Activated gamma-delta T cell treated with Interleukin-2 at 50 U/mL for 16 hours (primary cell): Measurements from ENCODE around the gene OR2T2.
"Not testable (repeated sequence)": the region's sequence is repeated elsewhere in the genome, so short reads cannot be mapped to it uniquely, and the experiment has no call there.

Source experiments
- DNase-seq: peaks from one replicate; pipeline ENCODE4 v3.0.0-alpha.2; 2020

The OR2T2 gene

GRCh38 chr1:248445399-248445798, at the start of gene OR2T2:
Gene OR2T2, plus strand, starts transcription at chr1:248445637. Its CDS starts 7,161 bp downstream, at chr1:248452798.
- DNase-seq, result not testable (repeated sequence)

- DNase-seq, result no peak
Measured at GRCh38 chr1:248402748-248403147, 42.7 kb upstream of the OR2T2 start, which contains the start of gene OR2T1. Gene OR2T1, plus strand, starts transcription at chr1:248403048. Its CDS starts 3,100 bp downstream, at chr1:248406148.

GRCh38 chr1:248404024-248404423, 41.4 kb upstream of the OR2T2 start:
- no peak for DNase-seq

DNA sequence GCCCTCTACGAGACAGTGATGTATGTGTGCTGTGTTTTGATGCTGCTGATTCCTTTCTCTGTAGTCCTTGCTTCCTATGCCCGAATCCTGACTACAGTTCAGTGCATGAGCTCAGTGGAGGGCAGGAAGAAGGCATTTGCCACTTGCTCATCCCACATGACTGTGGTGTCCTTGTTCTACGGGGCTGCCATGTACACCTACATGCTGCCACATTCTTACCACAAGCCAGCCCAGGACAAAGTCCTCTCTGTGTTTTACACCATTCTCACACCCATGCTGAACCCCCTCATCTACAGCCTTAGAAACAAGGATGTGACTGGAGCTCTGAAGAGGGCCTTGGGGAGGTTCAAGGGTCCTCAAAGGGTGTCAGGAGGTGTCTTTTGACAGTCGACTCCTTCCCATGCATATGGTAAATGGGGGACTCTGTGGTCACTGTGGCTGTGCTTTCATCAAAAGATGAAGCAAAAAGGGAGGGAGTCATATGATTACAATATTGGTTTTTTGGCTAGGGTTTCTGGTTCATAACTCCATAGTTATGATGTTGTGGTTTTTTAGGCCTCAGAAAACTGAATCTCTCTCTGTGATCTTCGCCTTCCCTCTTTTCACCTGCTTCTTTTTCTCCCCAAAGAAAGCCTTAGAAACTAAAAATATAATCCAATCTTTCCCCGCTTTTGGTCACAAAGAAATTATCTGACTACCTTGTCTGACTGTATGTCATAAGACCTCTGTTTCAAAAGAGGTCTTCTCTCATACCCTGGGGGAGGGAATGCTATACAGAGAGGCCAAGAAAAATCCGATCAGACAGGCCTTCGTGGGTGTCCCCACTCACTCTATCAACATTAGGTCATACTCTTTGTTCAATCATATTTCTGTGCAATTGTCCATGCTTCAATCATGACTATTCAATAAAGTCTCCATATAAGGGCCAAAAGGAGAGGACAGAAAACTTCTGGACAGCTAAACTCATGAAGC, 38.4 kb upstream of the OR2T2 start:
- no peak for DNase-seq

- DNase-seq, result no peak
Measured at GRCh38 chr1:248416226-248416625, 29.2 kb upstream of the OR2T2 start.

- no peak for DNase-seq
Measured at GRCh38 chr1:248417854-248418253, 27.6 kb upstream of the OR2T2 start.

GRCh38 chr1:248421384-248421783, 24.1 kb upstream of the OR2T2 start:
- no peak for DNase-seq

DNA sequence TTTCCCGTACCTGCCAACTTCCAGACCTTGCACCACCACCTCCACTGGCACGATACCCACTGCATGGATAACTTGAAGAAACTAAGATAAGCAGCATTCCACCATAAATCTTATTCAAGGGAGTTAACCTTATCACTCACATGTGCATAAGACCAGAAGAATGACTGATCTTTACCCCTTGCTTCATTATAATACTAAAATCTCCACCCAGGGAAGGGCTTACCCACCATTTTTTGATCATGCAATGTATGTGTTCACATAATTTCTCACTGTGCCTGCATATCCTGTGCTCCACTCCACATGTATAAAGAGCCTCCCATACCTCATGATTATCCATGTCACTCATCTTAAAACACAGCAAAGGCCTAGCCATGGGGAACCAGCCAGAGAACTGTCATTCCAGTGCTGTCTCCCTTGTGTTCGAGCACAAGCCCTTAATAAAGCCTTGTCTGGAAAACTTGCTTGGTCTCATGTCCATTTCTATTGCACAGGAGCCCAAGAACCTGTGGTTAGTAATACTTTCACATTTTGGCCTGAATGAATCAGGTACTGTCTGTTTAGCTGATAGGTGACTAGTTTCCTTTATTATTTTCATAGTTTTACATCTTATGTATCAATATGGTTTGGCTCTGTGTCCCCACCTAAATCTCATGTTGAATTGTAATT, 17.8 kb upstream of the OR2T2 start:
- not testable (repeated sequence) for DNase-seq

DNA sequence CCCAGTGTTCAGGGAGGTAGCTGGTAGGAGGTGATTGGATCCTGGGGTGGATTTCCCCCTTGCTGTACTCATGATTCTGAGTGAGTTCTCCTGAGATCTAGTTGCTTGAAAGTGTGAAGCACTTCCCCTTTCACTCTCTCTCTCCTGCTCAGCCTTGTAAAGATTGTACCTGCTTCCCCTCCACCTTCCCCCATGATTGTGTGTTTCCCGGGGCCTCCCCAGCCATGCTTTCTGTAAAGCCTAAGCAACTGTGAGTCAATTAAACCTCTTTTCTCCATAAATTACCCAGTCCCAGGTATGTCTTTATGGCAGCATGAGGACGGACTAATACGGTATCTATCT, 17.3 kb upstream of the OR2T2 start:
- DNase-seq, result not testable (repeated sequence)

DNA sequence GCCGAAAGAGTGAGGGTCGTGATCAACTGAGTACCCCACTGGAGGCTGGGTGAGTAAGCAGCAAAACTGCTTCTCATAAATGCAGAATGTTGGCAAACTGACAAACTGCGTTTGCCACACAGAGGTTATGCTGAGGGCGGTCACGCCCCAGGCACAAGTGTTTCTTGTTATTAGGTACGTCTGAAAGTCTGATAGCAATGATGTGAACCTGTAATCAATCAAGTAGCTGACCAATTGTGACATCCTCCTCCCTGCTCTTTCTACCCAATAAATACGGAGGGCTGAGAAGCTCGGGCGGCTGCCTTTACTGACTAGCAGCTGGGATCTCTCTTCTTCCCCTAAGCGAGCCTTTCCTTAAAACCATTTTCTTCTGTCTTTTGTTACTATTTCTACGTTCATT, 13.8 kb upstream of the OR2T2 start:
- not testable (repeated sequence) for DNase-seq

DNA sequence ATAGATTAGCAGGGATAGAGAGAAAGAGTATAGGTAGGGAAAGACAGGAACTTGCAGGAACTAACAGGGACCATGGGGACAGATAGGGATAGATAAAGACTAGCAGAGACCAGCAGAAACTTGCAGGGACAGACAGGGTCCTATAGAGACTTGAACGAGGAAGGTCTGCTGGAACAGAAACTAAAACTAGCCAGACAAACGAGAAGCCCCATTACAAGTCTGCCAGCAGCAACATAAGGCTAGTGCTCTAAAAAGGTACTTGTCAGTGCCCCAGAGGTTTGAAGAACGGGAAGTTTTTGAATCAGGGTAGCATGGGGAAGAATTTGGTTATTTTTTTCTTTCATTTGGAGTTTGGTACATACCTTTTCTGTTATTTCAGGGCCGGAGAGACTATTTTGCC, 13.2 kb upstream of the OR2T2 start:
- not testable (repeated sequence) for DNase-seq

GRCh38 chr1:248433811-248434415, 11.5 kb upstream of the OR2T2 start:
- not testable (repeated sequence) for DNase-seq

GRCh38 chr1:248434913-248435312, 10.5 kb upstream of the OR2T2 start:
- not testable (repeated sequence) for DNase-seq

DNA sequence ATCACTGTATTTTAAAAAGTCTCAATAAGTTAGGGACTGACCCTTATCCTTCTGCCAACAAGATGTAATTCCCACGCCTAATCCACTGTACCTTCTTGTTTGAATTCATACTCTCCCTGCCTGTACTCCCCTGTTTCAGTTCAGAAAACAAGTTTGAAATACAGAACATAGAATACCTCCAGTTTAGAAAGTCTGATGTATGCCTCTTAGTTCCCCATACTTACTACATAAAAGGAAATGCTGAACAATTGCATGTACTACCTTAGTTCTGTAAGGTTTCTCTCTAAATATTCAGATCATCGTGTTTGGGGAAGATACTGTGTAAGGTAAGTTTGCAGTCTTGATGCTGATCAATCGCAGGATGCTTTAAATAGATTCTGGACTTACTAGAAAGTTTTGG, 9.1 kb upstream of the OR2T2 start:
- not testable (repeated sequence) for DNase-seq

DNA sequence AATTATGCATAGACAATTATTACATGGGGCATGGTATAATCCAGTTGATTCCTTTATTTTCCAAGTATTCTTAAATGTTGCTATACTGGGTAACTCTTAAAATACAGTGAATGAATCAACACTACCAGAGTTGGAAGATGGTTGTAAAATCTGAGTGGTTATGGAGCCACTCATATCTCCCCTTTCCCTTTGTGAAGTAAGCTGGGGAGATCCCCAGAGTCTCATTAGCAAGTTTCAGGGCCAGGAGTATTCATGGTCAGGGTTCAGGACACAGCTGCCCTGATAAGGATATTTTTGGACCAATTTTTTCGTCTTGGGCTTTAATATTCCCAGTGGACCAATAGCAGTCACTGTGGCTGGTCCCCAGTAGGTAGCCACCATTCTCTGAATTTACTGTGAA, 6.8 kb upstream of the OR2T2 start:
- not testable (repeated sequence) for DNase-seq

GRCh38 chr1:248439283-248439682, 6.2 kb upstream of the OR2T2 start:
- not testable (repeated sequence) for DNase-seq

- DNase-seq, result not testable (repeated sequence)
Measured at GRCh38 chr1:248442500-248443277, 2.7 kb upstream of the OR2T2 start.

DNA sequence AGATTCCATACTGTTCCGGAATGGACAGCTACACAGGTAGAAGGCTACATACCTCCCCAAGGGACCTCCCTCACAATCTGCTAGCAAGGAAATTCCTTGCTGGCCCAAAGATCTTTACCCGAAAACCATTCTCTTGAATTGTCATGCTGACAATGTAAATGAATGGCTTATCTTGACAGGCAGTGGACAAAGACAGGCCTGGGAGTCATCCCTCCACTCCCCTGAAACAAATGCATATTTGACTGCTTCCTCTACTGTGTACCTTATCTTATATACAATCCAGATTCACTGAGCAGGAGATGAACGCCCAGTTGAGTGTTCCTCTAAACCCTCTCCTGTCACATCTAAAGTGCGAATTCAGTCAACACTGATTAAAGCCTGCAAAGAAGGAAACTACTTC, 834 bp upstream of the OR2T2 start:
- DNase-seq, result not testable (repeated sequence)

DNA sequence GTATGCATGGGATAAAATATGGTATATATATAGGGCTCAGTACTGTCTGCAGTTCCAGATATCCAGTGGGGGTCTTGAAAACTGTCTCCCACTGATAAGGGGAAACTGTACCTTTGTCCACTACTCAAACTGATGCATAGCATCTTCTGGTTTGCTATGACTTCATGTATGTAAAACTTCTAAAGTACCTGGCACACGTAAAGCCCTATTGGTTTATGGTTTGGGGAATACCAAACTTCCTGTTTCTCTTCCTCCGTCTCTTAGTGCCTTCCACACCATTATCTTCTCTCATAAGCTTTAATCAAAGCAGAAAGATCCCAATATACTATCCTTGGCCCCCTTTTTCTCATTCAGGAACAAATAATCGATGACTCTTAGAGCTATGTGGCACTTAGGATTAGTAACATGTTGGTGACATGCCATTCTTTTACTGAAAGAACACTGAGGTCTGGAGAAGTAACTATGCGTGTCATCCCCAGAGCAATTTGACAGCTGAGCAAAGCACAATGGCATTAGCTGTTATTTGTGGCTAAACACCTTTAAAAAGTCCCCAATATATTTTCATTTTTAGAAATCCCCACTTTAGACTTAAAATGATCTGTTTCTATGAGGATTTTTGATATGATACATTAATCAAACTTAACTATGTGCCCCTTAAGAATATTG, 3.1 kb downstream of the OR2T2 start:
- DNase-seq, result not testable (repeated sequence)

DNA sequence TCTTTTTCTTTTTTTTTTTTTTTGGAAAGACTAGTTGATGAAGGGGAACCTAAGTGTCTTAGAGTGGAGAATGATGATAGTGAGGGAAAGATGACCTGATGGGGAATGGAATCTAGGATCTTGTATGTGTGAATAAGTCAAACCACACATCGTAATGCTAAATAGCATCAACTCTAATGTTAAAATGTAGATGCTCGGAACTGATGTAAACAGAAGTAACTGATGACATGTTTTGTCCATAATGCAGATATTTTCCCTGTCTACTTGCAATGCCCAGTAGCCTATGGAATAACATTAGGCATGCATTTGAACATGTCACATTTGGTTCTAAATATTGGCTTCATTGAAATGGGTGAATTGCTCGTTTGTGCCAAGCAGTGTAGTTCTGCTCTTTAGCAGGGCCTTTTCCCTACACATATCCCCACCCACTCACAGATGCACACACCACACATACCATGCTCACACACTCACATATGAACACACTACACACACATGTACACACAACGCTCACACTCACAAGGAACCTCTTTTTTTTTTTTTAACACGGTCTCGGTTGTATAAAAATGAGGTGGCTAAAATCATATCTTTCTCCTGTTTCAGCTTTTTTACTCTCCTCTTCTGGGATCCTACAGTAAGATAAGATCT, 4.5 kb downstream of the OR2T2 start:
- DNase-seq, result not testable (repeated sequence)

DNA sequence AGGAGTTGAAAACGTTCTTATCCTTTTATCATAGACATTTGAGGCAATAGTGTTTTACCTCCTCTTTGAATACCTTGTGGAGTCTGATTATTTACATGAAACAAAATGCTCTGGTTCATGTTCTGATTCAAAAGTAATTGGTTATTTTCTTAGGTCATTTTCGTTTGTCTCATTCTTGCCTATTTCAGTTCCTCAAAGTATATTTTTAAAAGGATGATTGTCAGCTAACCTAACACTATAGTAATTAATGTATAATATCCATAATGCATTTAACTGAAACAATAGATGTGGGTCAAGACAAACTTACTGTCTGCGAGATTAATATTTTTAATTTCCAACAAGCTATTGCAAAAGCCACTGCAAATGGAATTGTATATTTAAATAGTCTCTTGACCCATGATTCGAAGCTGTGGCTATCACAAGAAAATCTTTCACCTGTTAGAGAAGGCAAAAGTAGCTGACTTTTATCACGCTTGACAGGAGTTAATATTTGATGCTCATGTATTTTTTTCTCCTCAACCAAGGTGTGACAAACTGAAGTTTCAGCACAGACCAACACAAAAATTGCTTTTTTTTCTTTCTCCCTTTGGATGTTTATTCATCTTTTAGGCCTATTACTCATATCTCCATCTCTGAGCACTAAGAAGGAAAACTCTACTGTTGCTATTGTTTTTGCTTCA, 5.2 kb downstream of the OR2T2 start:
- DNase-seq, result not testable (repeated sequence)
